RWPE2 (cell line): ENCODE measurements around the gene SORCS1.

Experiments
- ATAC-seq: fragments of 200-7000 bp; cut with Tn5 transposase; 3 replicates; pipeline ENCODE4 v1.9.1; 2021; ENCODE audit warnings: low read depth
- DNase-seq: peaks from one replicate; pipeline ENCODE4 v3.0.0-alpha.2; 2020; ENCODE audit warnings: low spot score
- H3K27ac ChIP-seq: fragments of 450-650 bp; 2 replicates; pipeline ENCODE4 v1.5.1; 2017; ENCODE audit warnings: mild to moderate bottlenecking; ENCODE audit not compliant: poor library complexity, severe bottlenecking
- H3K27me3 ChIP-seq: fragments of 250-450 bp; sonication (Bioruptor Pico); 2 replicates; pipeline ENCODE4 v1.5.1; 2021; ENCODE audit warnings: mild to moderate bottlenecking, moderate library complexity; ENCODE audit not compliant: insufficient read depth, poor library complexity, severe bottlenecking
- H3K36me3 ChIP-seq: fragments of 250-450 bp; sonication (Bioruptor Pico); 2 replicates; pipeline ENCODE4 v1.5.1; 2020; ENCODE audit warnings: low read depth, mild to moderate bottlenecking, moderate library complexity
- H3K4me1 ChIP-seq: fragments of 250-450 bp; sonication (Bioruptor Pico); 2 replicates; pipeline ENCODE4 v1.5.1; 2021; ENCODE audit warnings: mild to moderate bottlenecking, moderate library complexity; ENCODE audit not compliant: insufficient read depth, poor library complexity, severe bottlenecking
- H3K4me3 ChIP-seq: fragments of 250-450 bp; sonication (Bioruptor Pico); 2 replicates; pipeline ENCODE4 v1.5.1; 2021; ENCODE audit warnings: mild to moderate bottlenecking, moderate library complexity; ENCODE audit not compliant: severe bottlenecking
- H3K9me3 ChIP-seq: fragments of 250-450 bp; sonication (Bioruptor Pico); 2 replicates; pipeline ENCODE4 v1.5.1; 2021; ENCODE audit warnings: mild to moderate bottlenecking, moderate library complexity; ENCODE audit not compliant: severe bottlenecking
- CTCF ChIP-seq: fragments of 450-650 bp; IDR thresholded peaks from one replicate; pipeline ENCODE4 v1.5.1; 2017; ENCODE audit warnings: mild to moderate bottlenecking, moderate library complexity; ENCODE audit not compliant: poor library complexity, severe bottlenecking

Gene SORCS1

DNA sequence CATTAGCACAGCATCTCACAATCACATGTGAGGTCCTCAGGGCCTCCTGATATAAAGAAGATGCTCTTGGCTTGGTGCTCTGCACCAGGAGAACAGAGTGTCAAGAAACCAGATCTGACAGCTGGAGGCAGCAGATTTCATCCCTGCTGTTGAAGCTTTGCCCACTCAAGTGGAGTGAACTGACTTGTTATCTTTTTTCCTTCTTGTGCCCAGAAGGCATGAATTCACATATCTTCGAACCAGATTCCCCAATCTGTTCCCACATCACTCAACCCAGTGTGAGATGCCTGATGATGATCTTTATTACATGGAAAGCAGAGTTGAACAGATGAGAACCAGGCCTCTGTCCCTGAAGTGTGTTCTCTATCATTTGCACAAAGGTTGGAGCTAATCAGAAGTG lies 521.0 kb downstream of the SORCS1 start:
- no peak for TF ChIP-seq CTCF

GRCh38 chr10:106637873-106638272 lies 526.6 kb downstream of the SORCS1 start:
- no peak overlapping the region for H3K27ac ChIP-seq
- no peak for DNase-seq
- H3K4me3 ChIP-seq = no peak overlapping the region
- TF ChIP-seq CTCF = no peak
- no peaks in the 10 kb centered on the region for H3K27me3 ChIP-seq
- no peaks in the 10 kb centered on the region for H3K9me3 ChIP-seq
- H3K4me1 ChIP-seq = no peaks in the 10 kb centered on the region
- no peak for ATAC-seq
- H3K36me3 ChIP-seq = no peaks in the 10 kb centered on the region

More for the DNA sequence above, 521.0 kb downstream of the SORCS1 start:
- H3K27me3 ChIP-seq = no peaks in the 10 kb centered on the region
- no peak overlapping the region for H3K27ac ChIP-seq
- no peaks in the 10 kb centered on the region for H3K4me1 ChIP-seq
- ATAC-seq (no peak), DNase-seq (no peak)
- no peak overlapping the region for H3K4me3 ChIP-seq
- H3K9me3 ChIP-seq = no peaks in the 10 kb centered on the region
- no peaks in the 10 kb centered on the region for H3K36me3 ChIP-seq

DNA sequence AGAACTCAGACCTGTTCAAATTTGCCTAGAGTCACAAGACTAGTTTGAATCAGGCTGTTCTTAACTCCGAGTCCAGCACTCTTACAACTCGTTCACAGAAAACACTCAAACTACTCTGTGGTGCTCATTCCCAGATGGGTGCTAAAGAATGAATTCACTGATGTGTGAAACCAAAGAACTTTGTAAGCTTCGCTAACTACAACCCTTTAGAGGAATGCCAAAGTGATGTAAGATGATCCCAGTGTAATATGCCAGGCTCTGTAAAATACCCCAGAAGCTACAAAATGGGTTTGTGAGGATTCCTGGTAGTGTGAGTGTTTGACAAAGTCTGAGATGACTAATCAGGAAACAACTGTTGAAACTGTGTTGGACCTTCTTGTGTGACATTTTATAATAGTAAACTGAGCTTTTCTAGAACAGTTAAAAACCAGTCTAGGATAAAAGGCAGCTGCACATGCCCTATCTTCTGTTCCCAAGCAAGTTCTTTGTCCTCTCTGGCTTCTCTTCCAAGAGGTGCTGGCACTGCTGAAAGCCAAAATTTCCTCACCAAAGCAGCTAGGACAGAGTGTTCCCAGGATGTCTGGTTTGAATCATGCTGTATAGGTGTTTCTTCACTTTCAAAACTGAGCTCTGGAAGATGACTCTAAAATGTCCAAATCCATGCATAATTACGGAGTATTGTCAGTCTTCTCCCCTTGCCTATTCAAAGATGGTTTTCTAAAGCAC lies 527.6 kb downstream of the SORCS1 start:
- no peak for ATAC-seq

DNA sequence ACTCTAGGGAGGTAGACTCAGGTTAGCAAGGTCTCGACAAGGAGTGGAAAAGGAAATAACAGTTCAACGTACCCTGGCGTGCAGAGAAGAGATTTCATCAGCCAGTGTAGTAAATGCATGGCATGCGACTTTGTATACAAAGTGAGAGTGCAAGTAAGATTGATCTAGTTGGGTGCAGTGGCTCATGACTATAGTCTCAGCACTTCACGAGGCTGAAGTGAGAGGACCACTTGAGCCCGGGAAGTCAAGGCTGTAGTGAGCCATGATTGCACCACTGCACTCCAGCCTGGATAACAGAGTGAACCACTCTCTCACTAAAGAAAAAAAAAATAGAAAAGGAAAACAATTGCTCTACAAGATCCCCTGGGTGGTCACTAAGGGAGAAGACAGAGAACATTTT lies 528.6 kb downstream of the SORCS1 start:
- ATAC-seq (no peak), DNase-seq (no peak)
- Histone ChIP-seq H3K4me3 (no peak overlapping the region), H3K9me3 (no peaks in the 10 kb centered on the region), H3K27ac (no peak overlapping the region), H3K4me1 (no peaks in the 10 kb centered on the region), H3K27me3 (no peaks in the 10 kb centered on the region), H3K36me3 (no peaks in the 10 kb centered on the region)
- no peak for TF ChIP-seq CTCF

More for the DNA sequence above, 527.6 kb downstream of the SORCS1 start:
- Histone ChIP-seq H3K36me3 (no peaks in the 10 kb centered on the region), H3K27me3 (no peaks in the 10 kb centered on the region), H3K4me1 (no peaks in the 10 kb centered on the region), H3K27ac (no peak overlapping the region), H3K9me3 (no peaks in the 10 kb centered on the region), H3K4me3 (no peak overlapping the region)
- DNase-seq = no peak
- TF ChIP-seq CTCF = no peak

GRCh38 chr10:106631016-106631702 lies 533.3 kb downstream of the SORCS1 start:
- DNase-seq (no peak), ATAC-seq (no peak)
- no peaks in the 10 kb centered on the region for H3K9me3 ChIP-seq
- no peak overlapping the region for H3K27ac ChIP-seq
- H3K4me3 ChIP-seq = no peak overlapping the region
- H3K36me3 ChIP-seq = no peaks in the 10 kb centered on the region
- no peaks in the 10 kb centered on the region for H3K27me3 ChIP-seq
- H3K4me1 ChIP-seq = no peaks in the 10 kb centered on the region
- no peak for TF ChIP-seq CTCF
